B cell (primary cell): ENCODE data around the gene ACP1. TPM values are rescaled to one million over a fixed set of nuclear protein-coding genes. Genes with fewer than 3 reads are reported as not detected.
A peak's percentile ranks its signal among the peaks of the same experiment; 100 is the strongest.

Source experiments
- ATAC-seq: fragments of 200-7000 bp; cut with Tn5 transposase; one replicate; pipeline ENCODE4 v1.10.0; 2021; ENCODE audit warnings: low read depth, mild to moderate bottlenecking, moderate number of reproducible peaks, moderate library complexity
- CTCF ChIA-PET: fragments of 350-600 bp; sonication (Branson Sonifier 250); formaldehyde crosslinking; loops from one replicate; lab custom pipeline; 2021; ENCODE audit warnings: antibody characterized with exemption, inconsistent platforms; lab: Charles Lee
- POLR2A ChIA-PET: fragments of 350-600 bp; sonication (Branson Sonifier 250); formaldehyde crosslinking; loops from one replicate; lab custom pipeline; 2021; ENCODE audit warnings: antibody characterized with exemption; lab: Charles Lee
- DNase-seq: peaks from one replicate; pipeline ENCODE4 v3.0.0; 2013
- H2AFZ ChIP-seq: 2 replicates; pipeline ENCODE4 v1.6.1; 2012; ENCODE audit warnings: mild to moderate bottlenecking, low read depth, low read length; ENCODE audit not compliant: insufficient read depth, poor library complexity, severe bottlenecking
- H3K27ac ChIP-seq, 2 donors: 1 replicate in 1 of 2; 2 replicates in 1 of 2; pipeline ENCODE4 v1.5.1; 2012 to 2013; ENCODE audit warnings: low read length in 2 of 2, mild to moderate bottlenecking in 2 of 2, moderate library complexity in 1 of 2
- H3K27me3 ChIP-seq, 4 experiments: fragments of 200-600 bp in 1 of 4; sonication (generic) in 1 of 4; replicated peaks in 1 of 4; 1 replicate in 2 of 4; 2 replicates in 2 of 4; pipeline versions ENCODE4 v1.6.1 to v1.7.0; 2013 to 2016; ENCODE audit warnings: low read length in 3 of 4, mild to moderate bottlenecking in 2 of 4, mixed read lengths in 1 of 4, moderate library complexity in 1 of 4; ENCODE audit not compliant: insufficient read depth in 4 of 4, control insufficient read depth in 3 of 4; ENCODE audit errors: control extremely low read depth in 1 of 4
- H3K36me3 ChIP-seq, 2 experiments: replicated peaks in 1 of 2; 1 replicate in 1 of 2; 2 replicates in 1 of 2; pipeline versions ENCODE4 v1.6.1 to v1.7.1; 2013; ENCODE audit warnings: low read length in 1 of 2; ENCODE audit not compliant: insufficient read depth in 2 of 2, control insufficient read depth in 1 of 2; ENCODE audit errors: control extremely low read depth in 1 of 2, extremely low read depth in 1 of 2
- H3K4me1 ChIP-seq, 2 donors: fragments of 200-600 bp in 1 of 2; sonication (generic) in 1 of 2; 1 replicate in 1 of 2; 2 replicates in 1 of 2; pipeline versions ENCODE4 v1.5.1 to v1.6.1; 2013 to 2017; ENCODE audit warnings: low read length in 2 of 2; ENCODE audit not compliant: control insufficient read depth in 2 of 2, insufficient read depth in 2 of 2
- H3K4me2 ChIP-seq: replicated peaks from 2 replicates; pipeline ENCODE3; 2012; ENCODE audit warnings: mild to moderate bottlenecking, low read depth, low read length; ENCODE audit not compliant: poor library complexity, severe bottlenecking
- H3K4me3 ChIP-seq, 5 experiments: fragments of 200-600 bp in 1 of 5; sonication (generic) in 1 of 5; 1 replicate in 3 of 5; 2 replicates in 2 of 5; pipeline versions ENCODE4 v1.5.1 to v1.7.0; 2011 to 2016; ENCODE audit warnings: low read length in 4 of 5, mild to moderate bottlenecking in 4 of 5, low read depth in 2 of 5, control low read depth in 1 of 5, moderate library complexity in 1 of 5; ENCODE audit not compliant: insufficient read depth in 1 of 5; ENCODE audit errors: control extremely low read depth in 1 of 5, extremely low read depth in 1 of 5
- H3K79me2 ChIP-seq: fragments of 200-600 bp; sonication (generic); one replicate; pipeline ENCODE4 v1.6.0; 2016; ENCODE audit warnings: low read length; ENCODE audit not compliant: control insufficient read depth, insufficient read depth
- H3K9ac ChIP-seq: fragments of 200-600 bp; sonication (generic); 2 replicates; pipeline ENCODE4 v1.6.1; 2017; ENCODE audit warnings: mild to moderate bottlenecking, low read length, moderate library complexity
- H3K9me3 ChIP-seq, 3 donors: one replicate each; pipeline versions ENCODE4 v1.6.1 to v1.7.1; 2013; ENCODE audit warnings: low read length in 2 of 3; ENCODE audit not compliant: control insufficient read depth in 2 of 3, insufficient read depth in 1 of 3; ENCODE audit errors: control extremely low read depth in 1 of 3
- H4K20me1 ChIP-seq: 2 replicates; pipeline ENCODE4 v1.6.0; 2012; ENCODE audit warnings: mild to moderate bottlenecking, low read length; ENCODE audit not compliant: insufficient read depth, control insufficient read depth, poor library complexity, severe bottlenecking
- H3K27ac Mint-ChIP-seq: one replicate; pipeline ENCODE4 v1.8.0; 2021; ENCODE audit warnings: mixed read lengths
- H3K27me3 Mint-ChIP-seq: one replicate; pipeline ENCODE4 v1.8.0; 2021; ENCODE audit warnings: mixed read lengths
- H3K4me1 Mint-ChIP-seq: one replicate; pipeline ENCODE4 v1.8.0; 2021; ENCODE audit warnings: mixed read lengths
- H3K4me3 Mint-ChIP-seq: one replicate; pipeline ENCODE4 v1.8.0; 2021; ENCODE audit warnings: mixed read lengths
- H3K9me3 Mint-ChIP-seq: one replicate; pipeline ENCODE4 v1.8.0; 2022; ENCODE audit warnings: mixed read lengths; ENCODE audit not compliant: insufficient read depth
- CTCF ChIP-seq: fragments of 200-600 bp; IDR thresholded peaks from one replicate; pipeline ENCODE4 v1.8.0; 2022; ENCODE audit warnings: antibody characterized with exemption, mild to moderate bottlenecking
- EZH2 ChIP-seq: IDR thresholded peaks from 2 replicates; pipeline ENCODE4 v1.6.1; 2012; ENCODE audit warnings: borderline replicate concordance, low read depth, mild to moderate bottlenecking, moderate library complexity, low read length; ENCODE audit not compliant: insufficient read depth, poor library complexity, severe bottlenecking
- WGBS: methylation state at CpG from one replicate; pipeline ENCODE4 v1.1.5; 2013; ENCODE audit warnings: missing lambda C conversion rate; ENCODE audit not compliant: insufficient coverage; 5-methylcytosine and 5-hydroxymethylcytosine counted together
- intact Hi-C: fragments of 100-400 bp; cut with micrococcal nuclease; formaldehyde crosslinking; loops from one replicate; pipeline ENCODE4 v1.10.0; 2022
- polyA plus RNA-seq: library from polyadenylated mRNA; depleted of rRNA; stranded (reverse); fragments of >200 nt; gene quantifications from 2 replicates; pipeline ENCODE4 v1.2.3, GENCODE V29; 2012
- total RNA-seq, 2 donors: library from RNA; stranded (reverse); fragments of 120-200 nt in 1 of 2; gene quantifications; 1 replicate in 1 of 2; 2 replicates in 1 of 2; pipeline versions ENCODE4 v1.2.3 to v1.2.4, GENCODE V29; 2013 to 2022

ACP1 gene
- total and polyA plus RNA-seq, 2 donors (not counting 1 experiment from before 2014, with no cell fraction given), result 70.2 to 87.8 TPM

GRCh38 chr2:263774-264492, 814 bp upstream of the ACP1 start, which contains the start of gene SH3YL1:
Gene SH3YL1, minus strand, starts transcription at chr2:264032. Its CDS starts 48 bp downstream, at chr2:263984.
- Mint-ChIP-seq H3K27ac (peak within 1 kb of the TSS; percentile 98), H3K4me1 (peaks cover 42% of the 10 kb centered on the region), H3K27me3 (no peaks in the 10 kb centered on the region), H3K9me3 (no peaks in the 10 kb centered on the region), H3K4me3 (peak within 1 kb of the TSS; percentile 97)
- no peaks in the 10 kb centered on the region for H3K36me3 ChIP-seq
- H3K4me1 ChIP-seq, result peaks cover 21 to 22% of the 10 kb centered on the region in 2 donors
- peak within 1 kb of the TSS; percentile 92 for H2AFZ ChIP-seq
- H3K4me2 ChIP-seq, result peak within 1 kb of the TSS; percentile 98
- peak within 1 kb of the TSS; percentile 90 for H3K9ac ChIP-seq
- ChIA-PET POLR2A (interaction anchor here (0.5 kb wide), 1 partner anchor 166 kb away, joined by 3 read pairs; no protein-coding TSS in a partner anchor), CTCF (no interaction called here)
- peaks cover 41% of the 10 kb centered on the region for H3K79me2 ChIP-seq
- peaks cover 0 to 2% (median 0%) of the 10 kb centered on the region in 3 donors for H3K9me3 ChIP-seq
- ATAC-seq (peak; percentile 10), DNase-seq (peak; percentile 79)
- no peaks in the 10 kb centered on the region for H3K27me3 ChIP-seq
- H4K20me1 ChIP-seq, result peaks cover 23% of the 10 kb centered on the region
- TF ChIP-seq CTCF (no peak), EZH2 (no peak)
- intact Hi-C loops, result loop anchor here (1.0 to 10.0 kb wide), 5 partner anchors 18 to 413 kb away; partner anchors contain the start of gene TMEM18
- peak within 1 kb of the TSS; percentile 66 to 93 (median 85) for H3K4me3 ChIP-seq
- WGBS, result 2% methylated on average over 71 of the region's 77 CpGs
- peak within 1 kb of the TSS; percentile 80 to 91 for H3K27ac ChIP-seq

- H2AFZ ChIP-seq, result no peak overlapping the region
- peaks cover 18 to 24% of the 10 kb centered on the region in 2 donors for H3K4me1 ChIP-seq
- H3K27ac ChIP-seq, result no peak overlapping the region
- Mint-ChIP-seq H3K27me3 (no peaks in the 10 kb centered on the region), H3K4me3 (no peak overlapping the region), H3K9me3 (no peaks in the 10 kb centered on the region), H3K4me1 (peaks cover 55% of the 10 kb centered on the region), H3K27ac (no peak overlapping the region)
- H3K79me2 ChIP-seq, result peaks cover 80% of the 10 kb centered on the region
- H3K36me3 ChIP-seq, result peaks cover 0 to 26% of the 10 kb centered on the region in 2 experiments
- DNase-seq (no peak), ATAC-seq (no peak)
- no peak for TF ChIP-seq CTCF
- no peak for TF ChIP-seq EZH2
- H3K9ac ChIP-seq, result no peak overlapping the region
- peaks cover 63% of the 10 kb centered on the region for H4K20me1 ChIP-seq
- intact Hi-C loops, result loop anchor here (10.0 kb wide), 1 partner anchor 196 kb away; no protein-coding TSS in a partner anchor
- ChIA-PET POLR2A (no interaction called here), CTCF (interaction anchor here (0.9 kb wide), 1 partner anchor 262 kb away, joined by 3 read pairs; no protein-coding TSS in a partner anchor)
- no peak overlapping the region for H3K4me3 ChIP-seq
- H3K4me2 ChIP-seq, result no peak overlapping the region
- H3K27me3 ChIP-seq, result no peaks in the 10 kb centered on the region
- H3K9me3 ChIP-seq, result no peaks in the 10 kb centered on the region
Measured at GRCh38 chr2:268323-268722, 3.6 kb downstream of the ACP1 start.
